NB4 (cell line): Measurements from ENCODE around the gene PIK3R4.

Experiments
- DNase-seq: peaks from one replicate; pipeline ENCODE4 v3.0.0; 2010; ENCODE audit warnings: low read depth
- H3K4me3 ChIP-seq: one replicate; pipeline ENCODE4 v1.5.1; 2011; ENCODE audit warnings: mild to moderate bottlenecking, low read depth, low read length, moderate library complexity
- MYC ChIP-seq: IDR thresholded peaks from 2 replicates; pipeline ENCODE4 v1.6.1; 2011; ENCODE audit warnings: low read depth, low read length
- POLR2A ChIP-seq: IDR thresholded peaks from 2 replicates; pipeline ENCODE4 v1.6.1; 2011; ENCODE audit warnings: mild to moderate bottlenecking; ENCODE audit not compliant: insufficient read length; ENCODE audit errors: extremely low read depth
- TF ChIP-seq, protein P1 (sequence below): IDR thresholded peaks from 2 replicates; pipeline ENCODE4 v1.6.1; 2011; ENCODE audit warnings: low read depth, low read length
- TF ChIP-seq, protein P2 (sequence below): IDR thresholded peaks from one replicate; pipeline ENCODE4 v1.5.1; 2012; ENCODE audit warnings: low read depth, low read length

PIK3R4 gene

GRCh38 chr3:130755666-130756065 lies 9.0 kb upstream of the PIK3R4 start:
- DNase-seq, result no peak
- no peak overlapping the region for H3K4me3 ChIP-seq
- TF ChIP-seq, protein P1, sequence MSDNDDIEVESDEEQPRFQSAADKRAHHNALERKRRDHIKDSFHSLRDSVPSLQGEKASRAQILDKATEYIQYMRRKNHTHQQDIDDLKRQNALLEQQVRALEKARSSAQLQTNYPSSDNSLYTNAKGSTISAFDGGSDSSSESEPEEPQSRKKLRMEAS, result no peak
- TF ChIP-seq MYC (no peak), POLR2A (no peak)
- TF ChIP-seq, protein P2, sequence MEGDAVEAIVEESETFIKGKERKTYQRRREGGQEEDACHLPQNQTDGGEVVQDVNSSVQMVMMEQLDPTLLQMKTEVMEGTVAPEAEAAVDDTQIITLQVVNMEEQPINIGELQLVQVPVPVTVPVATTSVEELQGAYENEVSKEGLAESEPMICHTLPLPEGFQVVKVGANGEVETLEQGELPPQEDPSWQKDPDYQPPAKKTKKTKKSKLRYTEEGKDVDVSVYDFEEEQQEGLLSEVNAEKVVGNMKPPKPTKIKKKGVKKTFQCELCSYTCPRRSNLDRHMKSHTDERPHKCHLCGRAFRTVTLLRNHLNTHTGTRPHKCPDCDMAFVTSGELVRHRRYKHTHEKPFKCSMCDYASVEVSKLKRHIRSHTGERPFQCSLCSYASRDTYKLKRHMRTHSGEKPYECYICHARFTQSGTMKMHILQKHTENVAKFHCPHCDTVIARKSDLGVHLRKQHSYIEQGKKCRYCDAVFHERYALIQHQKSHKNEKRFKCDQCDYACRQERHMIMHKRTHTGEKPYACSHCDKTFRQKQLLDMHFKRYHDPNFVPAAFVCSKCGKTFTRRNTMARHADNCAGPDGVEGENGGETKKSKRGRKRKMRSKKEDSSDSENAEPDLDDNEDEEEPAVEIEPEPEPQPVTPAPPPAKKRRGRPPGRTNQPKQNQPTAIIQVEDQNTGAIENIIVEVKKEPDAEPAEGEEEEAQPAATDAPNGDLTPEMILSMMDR, result no peak

DNA sequence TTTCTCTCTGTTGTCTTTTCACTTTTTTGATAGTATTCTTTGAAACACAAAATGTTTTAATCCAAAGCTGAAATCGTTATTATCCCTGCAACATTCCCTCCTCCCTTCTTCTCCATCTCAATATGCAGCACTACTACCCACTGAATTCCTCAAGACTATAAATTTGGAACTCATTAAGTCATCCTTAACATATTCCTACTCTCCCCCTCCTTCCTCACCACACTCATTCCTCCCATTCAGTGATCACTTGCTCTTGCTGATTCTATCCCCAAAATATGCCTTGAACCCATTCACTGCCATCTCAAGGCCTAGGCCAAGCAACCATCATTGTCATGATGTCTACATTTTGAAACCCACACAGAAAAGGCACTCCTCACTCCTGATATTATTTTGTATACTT lies 2.4 kb upstream of the PIK3R4 start:
- DNase-seq, result no peak
- TF ChIP-seq, protein P2, result no peak
- TF ChIP-seq, protein P1, result no peak
- TF ChIP-seq POLR2A (no peak), MYC (no peak)
- H3K4me3 ChIP-seq, result peak overlapping the region; percentile 64

- peak overlapping the region; percentile 64 for H3K4me3 ChIP-seq
- DNase-seq, result peak; percentile 9
- TF ChIP-seq, protein P1, result no peak
- TF ChIP-seq MYC (no peak), POLR2A (no peak)
- TF ChIP-seq, protein P2, result no peak
Observed at GRCh38 chr3:130748467-130748861, 1.8 kb upstream of the PIK3R4 start.

- no peak for TF ChIP-seq MYC
- no peak for TF ChIP-seq POLR2A
- TF ChIP-seq, protein P2, result no peak
- TF ChIP-seq, protein P1, result no peak
- DNase-seq, result no peak
- H3K4me3 ChIP-seq, result peak overlapping the region; percentile 16
Observed at GRCh38 chr3:130743354-130743753, 3.3 kb downstream of the PIK3R4 start.

GRCh38 chr3:130741946-130742610 lies 4.6 kb downstream of the PIK3R4 start:
- no peak for DNase-seq
- H3K4me3 ChIP-seq, result peak overlapping the region; percentile 26
- TF ChIP-seq POLR2A, result no peak
- TF ChIP-seq, protein P1, result no peak
- no peak for TF ChIP-seq MYC
- TF ChIP-seq, protein P2, result no peak

DNA sequence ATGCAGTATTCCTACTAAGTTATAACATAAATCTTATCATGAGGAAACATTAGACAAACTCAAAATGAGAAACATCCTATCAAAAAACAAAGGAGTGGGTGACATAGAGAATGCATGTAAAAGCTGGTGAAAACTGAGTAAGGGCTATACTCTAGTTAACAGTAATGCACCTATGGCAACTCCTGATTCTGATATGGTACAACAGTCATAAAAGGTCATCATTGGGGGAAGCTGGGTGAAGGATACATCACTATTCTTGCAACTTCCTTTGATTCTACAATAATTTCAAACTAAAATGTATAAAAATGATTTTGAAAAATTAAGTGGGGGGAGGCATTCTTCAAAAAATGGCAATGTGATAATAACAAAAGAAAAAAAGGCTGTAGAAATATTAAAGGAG lies 6.8 kb downstream of the PIK3R4 start:
- TF ChIP-seq MYC (no peak), POLR2A (no peak)
- TF ChIP-seq, protein P2, result no peak
- TF ChIP-seq, protein P1, result no peak
- no peak overlapping the region for H3K4me3 ChIP-seq

More for the DNA sequence above, 6.8 kb downstream of the PIK3R4 start:
- DNase-seq, result no peak
